Left colon (tissue), 2 donors: ENCODE data around the gene CPLX1. TPM values are rescaled to one million over a fixed set of nuclear protein-coding genes. Genes with fewer than 3 reads are reported as not detected.
A peak's percentile ranks its signal among the peaks of the same experiment; 100 is the strongest.

Source experiments
- ATAC-seq: fragments of 200-7000 bp; cut with Tn5 transposase; one replicate; pipeline ENCODE4 v1.9.1; 2020; ENCODE audit warnings: mild to moderate bottlenecking, moderate library complexity
- DNase-seq, 2 donors: peaks; one replicate each; pipeline ENCODE4 v3.0.0-alpha.2; 2020
- intact Hi-C, 2 donors: fragments of 100-400 bp; cut with DNase I in 1 of 2; cut with micrococcal nuclease in 1 of 2; formaldehyde crosslinking; loops; one replicate each; pipeline versions ENCODE4 v1.11.2 to v1.14.0; 2022; cut with DNase I, micrococcal nuclease
- total RNA-seq, 2 donors: library from RNA; stranded (reverse); fragmentation: NEBNext Ultra II Directional; extraction: Animal tissue kit (Norgen Biotek cat#: 25700); gene quantifications; one replicate each; pipeline ENCODE4 v1.2.1, GENCODE V29; 2021
- donor health status: DM: no; HTN: no; CAD: no.
- donor health status: DM: yes; HTN: yes; CAD: no.

The CPLX1 gene
- total RNA-seq, 2 donors from 2014 or later: 2.7 to 3.5 TPM

- ATAC-seq: peak; percentile 76
- DNase-seq: peak in 1 of 2 donors; percentile 44
- intact Hi-C loops: no loop called here
Observed at GRCh38 chr4:835148-836002, 9.4 kb upstream of the CPLX1 start.

- DNase-seq (no peak), ATAC-seq (no peak)
- intact Hi-C loops: no loop called here
Observed at GRCh38 chr4:834368-835147, 8.6 kb upstream of the CPLX1 start.

GRCh38 chr4:833731-834367 lies 7.9 kb upstream of the CPLX1 start:
- intact Hi-C loops: no loop called here
- DNase-seq (no peak), ATAC-seq (no peak)

- no peak for DNase-seq
- intact Hi-C loops: no loop called here
- ATAC-seq: no peak
Observed at GRCh38 chr4:833156-833555, 7.2 kb upstream of the CPLX1 start.

DNA sequence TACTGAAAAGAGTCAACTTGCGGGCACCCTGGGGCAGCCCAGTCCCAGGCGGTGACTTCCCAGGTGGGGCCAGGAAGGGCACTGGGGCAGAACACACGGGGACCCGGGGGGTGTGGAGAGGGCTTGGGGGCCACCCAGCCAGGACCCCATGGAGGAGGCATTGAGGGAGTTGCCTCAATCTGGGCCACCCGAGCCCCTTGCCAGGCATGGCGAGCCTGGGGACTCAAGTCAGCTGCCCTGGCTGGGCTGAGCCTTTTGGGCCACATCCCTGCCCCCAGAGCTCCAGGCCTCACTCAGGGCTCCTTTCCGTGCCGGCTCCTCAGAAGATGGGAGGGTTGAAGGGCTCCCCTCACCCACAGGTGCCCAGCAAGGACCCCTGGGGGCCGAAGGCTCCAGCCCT lies 6.6 kb upstream of the CPLX1 start:
- ATAC-seq (no peak), DNase-seq (no peak)
- intact Hi-C loops: no loop called here

DNA sequence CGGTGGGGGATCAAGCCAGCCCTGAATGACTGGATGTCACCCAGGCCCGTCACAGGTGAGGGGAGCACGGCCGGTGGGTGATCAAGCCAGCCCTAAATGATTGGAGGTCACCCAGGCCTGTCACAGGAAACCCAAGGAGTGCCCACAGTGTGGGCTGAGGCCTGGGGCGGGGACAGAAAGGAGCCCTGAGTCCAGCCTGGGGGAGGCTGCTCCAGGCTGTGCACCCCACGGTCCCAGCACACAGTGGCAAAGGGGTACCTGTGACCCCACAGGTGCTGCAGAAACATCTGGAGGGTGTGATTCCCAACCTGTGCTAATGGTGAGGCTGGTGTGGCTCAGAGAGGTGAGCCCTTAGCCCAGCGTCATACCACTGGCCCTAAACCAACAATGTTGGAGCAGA lies 6.2 kb upstream of the CPLX1 start:
- intact Hi-C loops: no loop called here
- DNase-seq: no peak
- no peak for ATAC-seq

DNA sequence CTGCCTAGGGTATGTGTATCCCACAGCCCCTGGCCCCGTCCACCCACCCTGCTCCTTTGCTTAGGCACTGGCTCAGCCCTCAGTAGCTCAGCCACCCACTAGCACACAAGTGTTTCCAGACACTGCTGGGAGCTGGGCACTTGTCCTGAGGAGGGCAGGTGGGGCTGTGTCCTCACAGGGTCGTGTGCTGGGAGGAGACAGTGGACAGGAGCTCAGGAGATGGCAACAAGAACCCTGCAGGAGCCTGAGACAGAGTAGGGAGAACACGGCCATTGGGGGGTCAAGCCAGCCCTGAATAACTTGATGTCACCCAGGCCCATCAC lies 5.5 kb upstream of the CPLX1 start:
- ATAC-seq (no peak), DNase-seq (no peak)

DNA sequence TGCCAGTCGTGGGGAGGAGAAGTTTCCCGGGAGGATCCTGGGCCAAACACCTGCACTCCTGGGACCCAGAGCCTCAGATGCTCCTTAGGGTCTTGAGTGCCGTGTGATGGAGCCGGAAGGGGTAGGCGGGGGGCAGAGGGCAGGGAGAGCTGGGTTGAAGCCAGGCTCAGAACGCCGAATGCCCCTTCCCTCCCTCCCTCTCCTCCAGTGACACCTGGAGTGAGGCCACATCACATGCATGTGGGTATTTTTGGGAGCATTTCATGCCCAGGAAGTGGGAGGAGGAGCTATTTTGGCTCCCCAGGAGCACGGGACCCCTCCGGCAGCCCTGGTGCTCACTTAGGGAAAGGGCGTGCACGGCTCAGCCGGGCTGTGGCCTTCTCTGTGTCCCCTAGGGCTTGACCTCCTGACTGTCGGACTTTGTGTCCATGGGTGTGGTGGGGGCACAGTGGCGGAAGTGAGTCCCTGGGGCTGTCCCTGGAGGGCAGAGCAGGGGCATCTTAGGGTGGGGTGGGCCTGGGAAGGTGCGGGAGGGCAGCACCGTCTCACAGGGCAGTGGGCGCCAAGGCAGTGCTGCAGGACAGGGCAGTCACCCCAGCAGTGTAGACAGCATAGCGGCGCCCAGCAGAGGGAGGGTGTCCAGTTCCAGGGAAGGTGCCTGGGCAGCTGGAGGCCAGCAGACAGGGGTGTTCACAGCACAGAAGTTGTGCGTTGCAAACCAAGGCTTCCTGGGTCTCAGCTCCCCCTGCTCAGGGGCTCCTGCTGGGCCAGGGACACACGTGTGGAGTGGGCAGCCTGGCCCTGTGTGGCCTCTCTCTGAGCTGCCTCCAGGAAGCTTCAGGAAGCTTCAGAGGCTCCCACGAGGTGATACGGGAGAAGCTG lies 4.9 kb upstream of the CPLX1 start:
- intact Hi-C loops: no loop called here
- DNase-seq: no peak
- ATAC-seq: no peak

More for the DNA sequence above, 5.5 kb upstream of the CPLX1 start:
- intact Hi-C loops: no loop called here

DNA sequence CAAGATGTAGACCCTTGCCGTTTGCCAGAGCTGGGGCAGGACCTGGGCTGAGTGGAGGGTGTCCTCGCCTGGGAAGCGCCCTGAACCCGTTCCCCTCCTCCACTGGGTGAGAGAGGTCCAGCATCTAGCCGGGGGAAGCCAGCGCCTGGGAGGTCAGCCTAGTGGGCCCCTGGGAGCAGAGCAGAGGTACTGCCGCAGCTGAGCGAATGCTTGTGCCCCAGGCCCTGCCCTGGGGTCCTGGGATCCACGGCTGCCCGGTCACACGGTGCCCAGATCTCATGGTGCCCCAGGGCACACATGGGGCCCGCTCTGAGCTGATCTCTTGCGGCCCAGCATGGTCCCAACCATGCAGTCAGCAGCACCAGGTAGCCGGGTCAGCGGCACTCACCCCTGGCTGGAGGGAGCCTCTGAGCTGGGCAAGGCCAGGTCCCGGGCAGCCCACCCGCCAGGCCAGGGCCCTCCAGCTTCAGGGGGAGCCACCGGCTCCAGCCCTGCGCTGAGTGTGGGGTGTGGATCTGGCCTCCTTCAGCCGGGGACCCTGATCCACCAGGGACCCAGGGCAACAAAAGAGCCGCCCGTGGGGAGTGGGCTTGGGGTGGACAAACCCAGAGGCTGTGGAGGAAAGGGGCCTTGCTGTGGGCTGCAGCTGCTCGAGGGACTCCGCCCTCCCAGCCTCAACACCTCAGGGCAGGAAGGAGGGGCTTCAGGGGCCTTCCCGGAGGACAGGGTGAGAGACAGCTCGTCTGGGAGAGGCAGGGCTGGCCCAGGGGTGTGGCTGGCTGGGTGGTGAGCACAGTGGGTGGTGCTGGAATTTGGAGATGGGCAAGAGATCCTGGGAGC lies 4.1 kb upstream of the CPLX1 start:
- DNase-seq: no peak
- intact Hi-C loops: no loop called here
- ATAC-seq: no peak

GRCh38 chr4:829291-829690 lies 3.4 kb upstream of the CPLX1 start:
- ATAC-seq (no peak), DNase-seq (peak in 1 of 2 donors; percentile 17)
- intact Hi-C loops: no loop called here

DNA sequence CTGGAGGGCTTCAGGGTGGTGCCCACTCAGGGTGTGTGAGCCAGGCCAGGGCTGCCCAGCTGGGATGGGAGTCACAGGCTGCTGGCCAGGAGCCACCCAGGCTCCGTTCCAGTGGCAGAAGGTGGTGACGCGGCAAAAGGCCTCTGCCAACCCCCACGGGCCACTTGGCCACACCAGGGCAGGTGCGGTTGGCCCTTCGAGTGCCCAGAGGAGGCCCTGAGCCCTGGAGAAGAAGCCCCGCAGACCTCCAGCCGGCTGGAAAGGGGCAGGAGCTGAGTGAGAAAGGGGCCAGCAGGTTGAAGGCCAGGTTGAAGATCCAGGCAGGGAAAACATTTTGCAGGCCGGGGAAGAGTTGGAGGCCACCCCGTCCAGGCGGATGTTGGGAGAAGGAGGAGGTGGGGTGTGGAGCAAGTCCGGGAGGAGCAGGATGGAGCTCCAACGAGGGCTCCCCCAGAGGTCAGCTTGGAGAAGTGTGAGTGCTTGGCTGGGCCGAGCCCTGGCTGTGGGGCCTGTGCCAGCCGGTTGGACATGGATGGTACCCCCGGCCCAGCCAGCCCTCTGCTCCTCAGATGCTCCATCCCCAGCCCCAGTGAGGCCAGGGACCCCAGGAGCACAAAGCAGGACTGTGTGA lies 2.8 kb upstream of the CPLX1 start:
- DNase-seq (peak in 1 of 2 donors; percentile 17), ATAC-seq (peak; percentile 27)
- intact Hi-C loops: no loop called here

DNA sequence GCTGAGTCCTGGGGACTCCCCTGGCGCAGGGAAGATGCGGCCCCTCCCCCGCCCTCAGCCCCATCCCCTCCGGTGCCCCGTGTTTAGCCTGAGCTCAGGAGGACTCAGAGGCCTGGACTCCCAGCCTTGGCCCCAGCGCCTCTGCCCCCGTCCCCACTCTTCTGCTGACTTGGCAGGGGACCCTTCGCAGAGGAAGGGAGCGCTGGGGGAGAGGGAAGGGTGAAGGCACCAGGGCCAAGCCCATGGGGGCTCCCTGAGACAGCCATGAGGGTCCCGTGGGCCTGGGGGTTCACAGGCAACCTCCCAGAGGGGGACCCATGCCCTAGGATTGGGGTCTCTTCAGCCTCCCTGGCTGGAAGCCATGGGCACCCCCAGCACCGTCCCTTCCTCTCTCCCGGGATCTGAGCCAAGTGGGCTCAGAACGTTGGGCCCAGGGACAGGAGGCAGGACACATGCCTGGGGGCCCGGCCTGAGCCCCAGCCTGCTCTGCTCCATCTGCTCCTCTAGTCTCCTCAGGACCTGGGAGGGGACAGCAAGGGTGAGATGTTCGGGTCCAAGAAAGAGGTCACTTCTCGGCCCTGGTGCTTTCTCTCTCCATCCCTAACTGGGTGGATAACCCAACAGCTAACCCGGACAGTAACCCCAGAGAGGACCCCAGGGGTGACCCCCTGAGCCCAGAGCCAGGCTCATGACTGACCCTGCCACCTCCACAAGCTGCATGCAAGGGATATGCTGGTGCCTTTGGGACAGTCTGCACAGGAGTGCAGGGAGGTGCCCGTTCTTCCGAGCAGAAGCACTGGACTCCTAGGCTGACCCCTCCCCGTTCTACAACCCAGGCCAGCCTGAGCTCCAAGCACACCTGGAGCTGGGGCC lies 1.5 kb upstream of the CPLX1 start:
- intact Hi-C loops: no loop called here

GRCh38 chr4:826508-827208 lies 729 bp upstream of the CPLX1 start:
- intact Hi-C loops: no loop called here
- ATAC-seq: no peak

More for the DNA sequence above, 1.5 kb upstream of the CPLX1 start:
- DNase-seq (peak in 1 of 2 donors; percentile 19), ATAC-seq (no peak)

DNA sequence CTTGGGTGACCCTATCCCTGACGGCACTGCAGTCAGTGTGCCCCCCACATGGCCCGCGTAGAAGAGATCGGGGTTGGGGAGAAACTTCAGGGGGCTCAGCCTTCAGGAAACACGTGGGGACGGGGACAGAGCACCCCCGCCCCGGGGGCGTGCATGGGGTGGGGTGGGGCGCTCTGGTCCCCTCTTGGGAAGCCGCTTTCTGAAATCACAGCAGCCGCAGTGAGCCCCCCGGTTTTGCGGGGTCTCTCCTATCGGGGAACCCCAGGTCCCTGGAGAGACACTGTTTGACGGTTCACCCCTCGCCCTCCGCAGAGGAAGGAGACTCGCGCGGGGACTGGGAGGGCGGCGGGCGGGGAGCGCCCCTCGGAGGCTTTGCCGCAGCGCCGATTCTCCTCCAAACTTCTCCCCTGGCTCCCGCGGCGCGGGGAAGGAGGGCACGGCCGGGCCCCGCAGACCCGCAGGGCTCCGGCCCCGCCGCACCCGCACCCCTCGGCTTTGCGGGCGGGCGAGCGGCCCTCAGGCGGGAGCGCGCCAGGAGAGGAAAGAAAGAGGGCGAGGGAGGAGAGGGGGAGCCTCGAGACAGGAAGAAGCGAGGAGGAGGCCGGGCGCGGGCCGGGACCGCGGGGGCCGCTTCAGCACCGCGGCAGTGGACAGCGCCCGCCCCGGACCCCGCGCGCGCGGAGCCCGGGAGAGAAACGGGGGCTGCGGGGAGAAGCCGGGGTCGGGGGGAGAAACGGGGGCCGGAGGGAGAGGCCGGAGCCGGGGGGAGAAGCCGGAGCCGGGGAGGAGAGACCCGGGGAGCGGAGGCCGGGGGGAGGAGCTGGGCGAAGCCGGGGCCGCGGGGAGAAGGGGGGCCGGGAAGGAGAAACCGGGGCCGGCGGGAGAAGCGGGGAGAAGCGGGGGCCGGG lies 612 bp downstream of the CPLX1 start:
- intact Hi-C loops: no loop called here
- peak in 1 of 2 donors; percentile 23 for DNase-seq
- peak; percentile 52 for ATAC-seq

More at GRCh38 chr4:826508-827208, 729 bp upstream of the CPLX1 start:
- peak in 1 of 2 donors; percentile 22 for DNase-seq

GRCh38 chr4:824461-825062 lies 1.4 kb downstream of the CPLX1 start:
- intact Hi-C loops: no loop called here
- peak in 1 of 2 donors; percentile 22 for DNase-seq

More at GRCh38 chr4:824461-825062, 1.4 kb downstream of the CPLX1 start:
- no peak for ATAC-seq
